ENCODE measurements around the gene RIBC2. TPM values are rescaled to one million over a fixed set of nuclear protein-coding genes. Genes with fewer than 3 reads are reported as not detected.

The RIBC2 gene
- total and polyA plus RNA-seq, 8 donors, result 4.3 to 12.1 (median 8.9) TPM

GRCh38 chr22:45420011-45420410 is 6.5 kb downstream of the RIBC2 start:
- Histone ChIP-seq H3K27ac (no peak overlapping the region), H3K36me3 (no peaks in the 10 kb centered on the region), H3K9me3 (no peaks in the 10 kb centered on the region), H3K4me1 (peaks cover 0 to 6% of the 10 kb centered on the region in 2 donors), H3K27me3 (no peaks in the 10 kb centered on the region), H3K4me3 (no peak overlapping the region)
- ATAC-seq (no peak), DNase-seq (no peak)
- intact Hi-C loops (cut with DNase I), result no loop called here
- TF ChIP-seq CTCF (IDR thresholded peaks at IDR 0.05), result no peak

GRCh38 chr22:45420539-45420938 is 7.0 kb downstream of the RIBC2 start:
- no peak for ATAC-seq
- Histone ChIP-seq H3K27me3 (no peaks in the 10 kb centered on the region), H3K9me3 (no peaks in the 10 kb centered on the region), H3K36me3 (no peaks in the 10 kb centered on the region), H3K4me1 (peaks cover 0 to 6% of the 10 kb centered on the region in 2 donors), H3K27ac (no peak overlapping the region), H3K4me3 (no peak overlapping the region)
- no peak for TF ChIP-seq CTCF (IDR thresholded peaks at IDR 0.05)
- DNase-seq, result no peak
- intact Hi-C loops (cut with DNase I), result no loop called here

- no peaks in the 10 kb centered on the region for H3K27me3 ChIP-seq
- H3K27ac ChIP-seq, result no peak overlapping the region
- no peaks in the 10 kb centered on the region for H3K9me3 ChIP-seq
- no peak overlapping the region for H3K4me3 ChIP-seq
- no peaks in the 10 kb centered on the region for H3K36me3 ChIP-seq
- H3K4me1 ChIP-seq, result peaks cover 0 to 6% of the 10 kb centered on the region in 2 donors
- no peak for TF ChIP-seq CTCF (IDR thresholded peaks at IDR 0.05)
- no peak for DNase-seq
- intact Hi-C loops (cut with DNase I), result no loop called here
- peak; percentile 29 for ATAC-seq
These were observed 8.0 kb downstream of the RIBC2 start for GRCh38 chr22:45421349-45422055.

GRCh38 chr22:45422237-45422983 is 8.9 kb downstream of the RIBC2 start:
- Histone ChIP-seq H3K27ac (no peak overlapping the region), H3K4me1 (peaks cover 0 to 6% of the 10 kb centered on the region in 2 donors), H3K9me3 (no peaks in the 10 kb centered on the region), H3K4me3 (no peak overlapping the region), H3K36me3 (no peaks in the 10 kb centered on the region), H3K27me3 (no peaks in the 10 kb centered on the region)
- no peak for ATAC-seq
- intact Hi-C loops (cut with DNase I), result no loop called here
- DNase-seq, result peak in 1 of 4 donors; percentile 58
- TF ChIP-seq CTCF (IDR thresholded peaks at IDR 0.05), result no peak

- H3K27ac ChIP-seq, result no peak overlapping the region
- no peaks in the 10 kb centered on the region for H3K36me3 ChIP-seq
- DNase-seq, result no peak
- intact Hi-C loops (cut with DNase I), result no loop called here
- TF ChIP-seq CTCF (IDR thresholded peaks at IDR 0.05), result no peak
- H3K4me1 ChIP-seq, result peaks cover 0 to 6% of the 10 kb centered on the region in 2 donors
- H3K9me3 ChIP-seq, result no peaks in the 10 kb centered on the region
- no peak overlapping the region for H3K4me3 ChIP-seq
- H3K27me3 ChIP-seq, result no peaks in the 10 kb centered on the region
- ATAC-seq, result no peak
These were observed 10.0 kb downstream of the RIBC2 start for GRCh38 chr22:45423524-45423923.
